ENCODE results near the gene FAM117B.
"Not testable (repeated sequence)": the region's sequence is repeated elsewhere in the genome, so short reads cannot be mapped to it uniquely, and the experiment has no call there.

The FAM117B gene

GRCh38 chr2:202782940-202783558, 148.3 kb downstream of the FAM117B start:
- Histone ChIP-seq H2AFZ (ENCODE audit: low read depth, low read length) (no peak overlapping the region), H3K4me1 (ENCODE audit: insufficient read depth, low read length) (no peaks in the 10 kb centered on the region), H3K27ac (ENCODE audit: low read length) (no peak overlapping the region), H3K4me2 (ENCODE audit: insufficient read depth, low read length) (no peak overlapping the region), H3K9ac (ENCODE audit: low read depth, low read length) (no peak overlapping the region), H3K79me2 (ENCODE audit: insufficient read depth, low read length) (no peaks in the 10 kb centered on the region), H4K20me1 (ENCODE audit: insufficient read depth, low read length) (no peaks in the 10 kb centered on the region), H3K36me3 (ENCODE audit: insufficient read depth, low read length) (peaks cover 29% of the 10 kb centered on the region), H3K27me3 (ENCODE audit: insufficient read depth, low read length, poor library complexity) (no peaks in the 10 kb centered on the region), H3K9me3 (ENCODE audit: insufficient read depth, low read length, severe bottlenecking) (no peaks in the 10 kb centered on the region), H3K4me3 (ENCODE audit: low read depth in 1 of 2, low read length in 2 of 2) (no peak overlapping the region)
- TF ChIP-seq EZH2 (IDR thresholded peaks at IDR 0.05; ENCODE audit: borderline replicate concordance, low read depth, low read length, severe bottlenecking): no peak
- no peak for TF ChIP-seq CTCF (IDR thresholded peaks at IDR 0.05; ENCODE audit: borderline replicate concordance, extremely low read depth, low read length, poor library complexity, severe bottlenecking)
- no peak for ATAC-seq (ENCODE audit: insufficient read depth, low read depth)
- no peak for DNase-seq

- no peak overlapping the region for H3K27ac ChIP-seq (ENCODE audit: low read length)
- H4K20me1 ChIP-seq (ENCODE audit: insufficient read depth, low read length): no peaks in the 10 kb centered on the region
- H3K79me2 ChIP-seq (ENCODE audit: insufficient read depth, low read length): no peaks in the 10 kb centered on the region
- H3K4me2 ChIP-seq (ENCODE audit: insufficient read depth, low read length): no peak overlapping the region
- DNase-seq (no peak), ATAC-seq (ENCODE audit: insufficient read depth, low read depth) (no peak)
- no peaks in the 10 kb centered on the region for H3K27me3 ChIP-seq (ENCODE audit: insufficient read depth, low read length, poor library complexity)
- TF ChIP-seq CTCF (IDR thresholded peaks at IDR 0.05; ENCODE audit: borderline replicate concordance, extremely low read depth, low read length, poor library complexity, severe bottlenecking): no peak
- H3K9ac ChIP-seq (ENCODE audit: low read depth, low read length): no peak overlapping the region
- H3K36me3 ChIP-seq (ENCODE audit: insufficient read depth, low read length): peaks cover 17% of the 10 kb centered on the region; the same call in 1 of the 2 replicates
- no peak overlapping the region for H2AFZ ChIP-seq (ENCODE audit: low read depth, low read length)
- H3K9me3 ChIP-seq (ENCODE audit: insufficient read depth, low read length, severe bottlenecking): no peaks in the 10 kb centered on the region
- H3K4me1 ChIP-seq (ENCODE audit: insufficient read depth, low read length): no peaks in the 10 kb centered on the region
- no peak overlapping the region for H3K4me3 ChIP-seq (ENCODE audit: low read depth in 1 of 2, low read length in 2 of 2)
Observed at GRCh38 chr2:202786842-202787241, 152.1 kb downstream of the FAM117B start.

GRCh38 chr2:202790676-202791075, 155.9 kb downstream of the FAM117B start:
- Histone ChIP-seq H3K4me2 (ENCODE audit: insufficient read depth, low read length) (no peak overlapping the region), H2AFZ (ENCODE audit: low read depth, low read length) (no peak overlapping the region), H3K9ac (ENCODE audit: low read depth, low read length) (no peak overlapping the region), H3K36me3 (ENCODE audit: insufficient read depth, low read length) (peaks cover 14% of the 10 kb centered on the region; the same call in 1 of the 2 replicates), H3K79me2 (ENCODE audit: insufficient read depth, low read length) (no peaks in the 10 kb centered on the region), H3K4me1 (ENCODE audit: insufficient read depth, low read length) (no peaks in the 10 kb centered on the region), H3K27ac (ENCODE audit: low read length) (no peak overlapping the region), H3K27me3 (ENCODE audit: insufficient read depth, low read length, poor library complexity) (no peaks in the 10 kb centered on the region), H4K20me1 (ENCODE audit: insufficient read depth, low read length) (no peaks in the 10 kb centered on the region), H3K4me3 (ENCODE audit: low read depth in 1 of 2, low read length in 2 of 2) (no peak overlapping the region), H3K9me3 (ENCODE audit: insufficient read depth, low read length, severe bottlenecking) (no peaks in the 10 kb centered on the region)
- TF ChIP-seq EZH2 (IDR thresholded peaks at IDR 0.05; ENCODE audit: borderline replicate concordance, low read depth, low read length, severe bottlenecking): no peak
- no peak for TF ChIP-seq CTCF (IDR thresholded peaks at IDR 0.05; ENCODE audit: borderline replicate concordance, extremely low read depth, low read length, poor library complexity, severe bottlenecking)
- DNase-seq: no peak
- ATAC-seq (ENCODE audit: insufficient read depth, low read depth): no peak

GRCh38 chr2:202797944-202798343, 163.2 kb downstream of the FAM117B start:
- H4K20me1 ChIP-seq (ENCODE audit: insufficient read depth, low read length): no peaks in the 10 kb centered on the region
- no peaks in the 10 kb centered on the region for H3K9me3 ChIP-seq (ENCODE audit: insufficient read depth, low read length, severe bottlenecking)
- no peak overlapping the region for H3K4me3 ChIP-seq (ENCODE audit: low read depth in 1 of 2, low read length in 2 of 2)
- no peaks in the 10 kb centered on the region for H3K27me3 ChIP-seq (ENCODE audit: insufficient read depth, low read length, poor library complexity)
- no peak overlapping the region for H3K9ac ChIP-seq (ENCODE audit: low read depth, low read length)
- no peak overlapping the region for H3K27ac ChIP-seq (ENCODE audit: low read length)
- no peaks in the 10 kb centered on the region for H3K36me3 ChIP-seq (ENCODE audit: insufficient read depth, low read length)
- H3K4me2 ChIP-seq (ENCODE audit: insufficient read depth, low read length): no peak overlapping the region
- ATAC-seq (ENCODE audit: insufficient read depth, low read depth): no peak
- no peak for DNase-seq
- no peak overlapping the region for H2AFZ ChIP-seq (ENCODE audit: low read depth, low read length)
- H3K4me1 ChIP-seq (ENCODE audit: insufficient read depth, low read length): no peaks in the 10 kb centered on the region
- H3K79me2 ChIP-seq (ENCODE audit: insufficient read depth, low read length): no peaks in the 10 kb centered on the region
- no peak for TF ChIP-seq EZH2 (IDR thresholded peaks at IDR 0.05; ENCODE audit: borderline replicate concordance, low read depth, low read length, severe bottlenecking)
- no peak for TF ChIP-seq CTCF (IDR thresholded peaks at IDR 0.05; ENCODE audit: borderline replicate concordance, extremely low read depth, low read length, poor library complexity, severe bottlenecking)

- not testable (repeated sequence) for H3K27me3 ChIP-seq (ENCODE audit: insufficient read depth, low read length, poor library complexity); H3K79me2 ChIP-seq (ENCODE audit: insufficient read depth, low read length); H3K36me3 ChIP-seq (ENCODE audit: insufficient read depth, low read length); H3K4me2 ChIP-seq (ENCODE audit: insufficient read depth, low read length); ATAC-seq (ENCODE audit: insufficient read depth, low read depth); H4K20me1 ChIP-seq (ENCODE audit: insufficient read depth, low read length); H3K9ac ChIP-seq (ENCODE audit: low read depth, low read length); DNase-seq; H3K27ac ChIP-seq (ENCODE audit: low read length); H3K4me3 ChIP-seq (ENCODE audit: low read depth in 1 of 2, low read length in 2 of 2); H3K9me3 ChIP-seq (ENCODE audit: insufficient read depth, low read length, severe bottlenecking); H2AFZ ChIP-seq (ENCODE audit: low read depth, low read length); H3K4me1 ChIP-seq (ENCODE audit: insufficient read depth, low read length)
Observed at GRCh38 chr2:202805911-202806310, 171.1 kb downstream of the FAM117B start.
